PC-9 (cell line): ENCODE data around the gene RYR2. TPM values are rescaled to one million over a fixed set of nuclear protein-coding genes. Genes with fewer than 3 reads are reported as not detected.

ENCODE experiments used
- BruUV-seq: library from RNA; stranded (reverse); fragments of 400-500 nt; replicated peaks from 2 replicates; lab custom pipeline; 2021; lab: Mats Ljungman, UMichigan
- CTCF ChIA-PET: fragments of 300-600 bp; sonication (Branson Sonifier 250); formaldehyde crosslinking; loops from one replicate; lab custom pipeline; 2022; ENCODE audit warnings: antibody characterized with exemption; lab: Charles Lee
- POLR2A ChIA-PET: fragments of 300-600 bp; sonication (Branson Sonifier 250); formaldehyde crosslinking; loops from one replicate; lab custom pipeline; 2022; ENCODE audit warnings: antibody characterized with exemption; ENCODE audit not compliant: unreplicated experiment; lab: Charles Lee
- DNase-seq, 2 experiments: peaks; one replicate each; pipeline versions ENCODE4 v3.0.0 to v3.0.0-alpha.2; 2015 to 2022; ENCODE audit warnings: mixed read lengths in 1 of 2
- H2AFZ ChIP-seq: fragments of 200-600 bp; sonication (generic); 2 replicates; pipeline ENCODE4 v1.8.1; 2017; ENCODE audit warnings: antibody characterized with exemption
- H3F3A ChIP-seq: fragments of 200-600 bp; sonication (generic); 2 replicates; pipeline ENCODE4 v1.8.1; 2017; ENCODE audit warnings: antibody characterized with exemption, mild to moderate bottlenecking, low read depth; ENCODE audit not compliant: insufficient read depth
- H3K27ac ChIP-seq: fragments of 200-600 bp; sonication (generic); 2 replicates; pipeline ENCODE4 v1.6.1; 2016; ENCODE audit warnings: mixed run types
- H3K27me3 ChIP-seq: fragments of 200-600 bp; sonication (generic); 2 replicates; pipeline ENCODE4 v1.6.1; 2016; ENCODE audit warnings: low read depth, mixed run types; ENCODE audit not compliant: insufficient read depth
- H3K36me3 ChIP-seq: fragments of 200-600 bp; sonication (generic); 2 replicates; pipeline ENCODE4 v1.6.1; 2016; ENCODE audit warnings: low read depth, mixed run types
- H3K4me1 ChIP-seq: fragments of 200-600 bp; sonication (generic); replicated peaks from 2 replicates; pipeline ENCODE4 v1.6.1; 2016; ENCODE audit warnings: mixed run types; ENCODE audit not compliant: insufficient read depth
- H3K4me2 ChIP-seq: fragments of 200-600 bp; sonication (generic); 2 replicates; pipeline ENCODE4 v1.6.1; 2017; ENCODE audit warnings: mixed run types
- H3K4me3 ChIP-seq: fragments of 200-600 bp; sonication (generic); 2 replicates; pipeline ENCODE4 v1.6.1; 2016; ENCODE audit warnings: mixed run types
- H3K79me2 ChIP-seq: fragments of 200-600 bp; sonication (generic); 2 replicates; pipeline ENCODE4 v1.6.1; 2017; ENCODE audit warnings: low read depth, mixed run types
- H3K9me2 ChIP-seq: fragments of 200-600 bp; sonication (generic); 2 replicates; pipeline ENCODE4 v1.8.1; 2017; ENCODE audit warnings: mild to moderate bottlenecking; ENCODE audit not compliant: insufficient read depth
- H3K9me3 ChIP-seq: fragments of 200-600 bp; sonication (generic); 2 replicates; pipeline ENCODE4 v1.8.1; 2016; ENCODE audit warnings: low read depth; ENCODE audit not compliant: insufficient read depth
- H4K20me1 ChIP-seq: fragments of 200-600 bp; sonication (generic); 2 replicates; pipeline ENCODE4 v1.8.1; 2017; ENCODE audit not compliant: insufficient read depth
- CTCF ChIP-seq: fragments of 200-600 bp; sonication (generic); conservative IDR thresholded peaks from 2 replicates; pipeline ENCODE4 v1.6.1; 2017; ENCODE audit warnings: mixed run types, antibody characterized with exemption, mild to moderate bottlenecking, moderate library complexity
- EZH2 ChIP-seq: fragments of 200-600 bp; sonication (generic); IDR thresholded peaks from 2 replicates; pipeline ENCODE4 v1.8.0; 2017; ENCODE audit warnings: antibody characterized with exemption, low read depth
- intact Hi-C: fragments of 100-400 bp; cut with micrococcal nuclease; formaldehyde crosslinking; loops from one replicate; pipeline ENCODE4 v1.10.0; 2022; ENCODE audit not compliant: unreplicated experiment
- total RNA-seq: library from RNA; stranded (reverse); gene quantifications from 2 replicates; pipeline ENCODE4 v1.2.3, GENCODE V29; 2021

Gene RYR2
- total RNA-seq, 1 experiment from 2014 or later = not detected

GRCh38 chr1:237306726-237307125 lies 264.7 kb downstream of the RYR2 start:
- no peak for TF ChIP-seq EZH2
- TF ChIP-seq CTCF = no peak
- Histone ChIP-seq H3K27me3 (peaks cover 1% of the 10 kb centered on the region; the same call in 1 of the 2 replicates), H3K4me3 (no peak overlapping the region), H3F3A (no peaks in the 10 kb centered on the region), H3K4me1 (no peaks in the 10 kb centered on the region), H3K4me2 (no peak overlapping the region), H2AFZ (no peak overlapping the region), H3K9me2 (no peaks in the 10 kb centered on the region), H3K9me3 (no peaks in the 10 kb centered on the region), H3K27ac (no peak overlapping the region), H4K20me1 (no peaks in the 10 kb centered on the region), H3K79me2 (no peaks in the 10 kb centered on the region), H3K36me3 (no peaks in the 10 kb centered on the region)
- DNase-seq = no peak
- ChIA-PET POLR2A (no interaction called here), CTCF (no interaction called here)
- no TSS peak for BruUV-seq
- intact Hi-C loops = no loop called here

GRCh38 chr1:237309595-237310118 lies 267.7 kb downstream of the RYR2 start:
- CTCF ChIA-PET = no interaction called here
- H4K20me1 ChIP-seq = no peaks in the 10 kb centered on the region
- no peaks in the 10 kb centered on the region for H3K79me2 ChIP-seq
- BruUV-seq = no TSS peak
- H3K9me3 ChIP-seq = no peaks in the 10 kb centered on the region
- no peak overlapping the region for H3K27ac ChIP-seq
- DNase-seq = no peak
- no peak overlapping the region for H3K4me2 ChIP-seq
- H3K4me1 ChIP-seq = no peaks in the 10 kb centered on the region
- no peak overlapping the region for H3K4me3 ChIP-seq
- intact Hi-C loops = no loop called here
- H3F3A ChIP-seq = no peaks in the 10 kb centered on the region
- no peak overlapping the region for H2AFZ ChIP-seq
- TF ChIP-seq EZH2 (no peak), CTCF (no peak)
- POLR2A ChIA-PET = no interaction called here
- no peaks in the 10 kb centered on the region for H3K9me2 ChIP-seq
- H3K36me3 ChIP-seq = no peaks in the 10 kb centered on the region
- H3K27me3 ChIP-seq = peaks cover 10% of the 10 kb centered on the region; the same call in 1 of the 2 replicates

- no peaks in the 10 kb centered on the region for H3F3A ChIP-seq
- H2AFZ ChIP-seq = no peak overlapping the region
- ChIA-PET CTCF (no interaction called here), POLR2A (no interaction called here)
- TF ChIP-seq CTCF (no peak), EZH2 (no peak)
- H3K36me3 ChIP-seq = no peaks in the 10 kb centered on the region
- H3K4me3 ChIP-seq = no peak overlapping the region
- H3K79me2 ChIP-seq = no peaks in the 10 kb centered on the region
- BruUV-seq = no TSS peak
- H3K27ac ChIP-seq = no peak overlapping the region
- intact Hi-C loops = no loop called here
- no peaks in the 10 kb centered on the region for H3K9me3 ChIP-seq
- H3K9me2 ChIP-seq = no peaks in the 10 kb centered on the region
- peaks cover 10% of the 10 kb centered on the region; the same call in 1 of the 2 replicates for H3K27me3 ChIP-seq
- H4K20me1 ChIP-seq = no peaks in the 10 kb centered on the region
- no peaks in the 10 kb centered on the region for H3K4me1 ChIP-seq
- no peak overlapping the region for H3K4me2 ChIP-seq
- DNase-seq = no peak
Measured at GRCh38 chr1:237316352-237316751, 274.4 kb downstream of the RYR2 start.
